ENCODE results near the gene MIEF1.

MIEF1 gene

DNA sequence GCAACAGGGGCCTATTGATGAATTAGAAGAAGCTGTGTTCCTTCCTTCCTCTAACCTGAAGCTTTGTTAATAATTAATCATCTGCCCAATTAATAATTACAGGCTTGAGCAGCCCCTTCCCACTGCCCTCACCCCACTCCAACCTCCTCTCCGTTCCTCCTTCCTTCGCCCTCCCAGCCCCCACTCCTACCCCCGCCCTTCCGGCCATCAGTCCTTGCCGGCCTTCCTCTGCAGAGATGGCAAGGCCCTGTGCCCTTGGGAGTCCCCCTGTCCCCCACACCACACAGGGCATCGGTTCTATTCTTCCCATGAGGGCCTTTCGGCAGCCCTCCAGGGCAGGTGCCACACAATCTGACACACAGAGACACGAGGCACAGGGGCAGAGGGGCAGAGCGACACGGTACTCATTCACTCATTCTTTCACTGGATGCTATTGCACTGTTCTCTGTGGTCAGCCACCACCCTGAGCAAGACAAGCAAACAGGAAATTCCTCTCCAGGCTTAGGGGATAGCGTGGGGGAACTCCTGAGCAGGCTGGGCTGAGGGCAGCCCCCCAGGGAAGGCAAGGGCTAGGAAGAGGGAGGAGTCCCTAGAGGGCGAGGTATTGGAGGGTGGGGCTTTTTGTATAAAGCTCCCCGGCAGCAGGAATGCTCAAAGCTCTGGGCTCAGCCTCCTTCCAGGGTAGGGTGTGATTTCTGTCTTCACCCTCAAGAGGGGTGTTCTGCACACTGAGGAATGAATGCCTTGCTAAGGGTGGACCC is 30.5 kb upstream of the MIEF1 start:
- no peak for DNase-seq

DNA sequence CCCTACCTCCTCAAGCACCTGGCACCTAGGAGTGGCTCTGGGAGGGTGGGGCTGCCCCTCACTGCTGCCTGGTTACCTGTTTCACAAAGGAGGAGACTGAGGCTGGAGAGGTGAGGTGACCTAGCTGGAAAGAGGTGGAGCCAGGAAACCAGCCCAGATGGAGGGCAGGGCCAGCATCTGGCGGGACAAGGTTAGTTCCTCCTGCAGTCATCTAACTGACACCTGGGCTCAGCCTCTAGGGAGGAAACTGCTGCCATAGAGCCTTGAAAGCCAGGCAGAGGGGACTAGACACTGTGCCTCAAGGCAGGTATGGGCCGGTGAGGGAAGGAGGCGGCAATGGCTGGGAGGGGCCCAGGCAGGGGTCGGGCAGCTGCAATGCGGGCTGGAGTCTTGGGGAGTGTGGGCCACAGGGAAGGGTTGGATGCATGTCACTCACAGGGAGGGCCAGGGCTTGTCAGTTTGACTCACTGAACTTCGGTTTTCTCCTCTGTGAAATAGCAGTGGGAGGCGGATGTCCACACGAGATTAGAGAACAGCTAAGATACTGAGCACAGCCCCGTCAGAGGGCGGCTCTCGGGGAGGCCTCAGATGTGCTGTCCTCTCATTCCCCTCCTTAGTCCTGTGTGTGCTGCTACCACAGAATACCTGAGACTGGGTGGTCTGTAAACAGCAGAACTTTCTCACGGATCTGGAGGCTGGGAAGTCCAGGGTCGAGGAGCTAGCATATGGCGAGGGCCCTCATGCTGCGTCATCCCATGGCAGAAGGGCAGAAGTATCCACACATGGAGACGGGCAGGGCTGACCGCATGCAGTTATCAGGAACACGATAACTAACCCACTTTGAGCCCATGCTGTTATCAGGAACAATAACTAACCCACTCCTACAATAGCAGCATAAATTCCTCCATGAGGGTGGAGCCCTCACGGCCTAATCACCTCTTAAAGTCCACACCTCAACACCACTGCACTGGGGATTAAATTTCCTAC is 29.2 kb upstream of the MIEF1 start:
- DNase-seq: no peak

DNA sequence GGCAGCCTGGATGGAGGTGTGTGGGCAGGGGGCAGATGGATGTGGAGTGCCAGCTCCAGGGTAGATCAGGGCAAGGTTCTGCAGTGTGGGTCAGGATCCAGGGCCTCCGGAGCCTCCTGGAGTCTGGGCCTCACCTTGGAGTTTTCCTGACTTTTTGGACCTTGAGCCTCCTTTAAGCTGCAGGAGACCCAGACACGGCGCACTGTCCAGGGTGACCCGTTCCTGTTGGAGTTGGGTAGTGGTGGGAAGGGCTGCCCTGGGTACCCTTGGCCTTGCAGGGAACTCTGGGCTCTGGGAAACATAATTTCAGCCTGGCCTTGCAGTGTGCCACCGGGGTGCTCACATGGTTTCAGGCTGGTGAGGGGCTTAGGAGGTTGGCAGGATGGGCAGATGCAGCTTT is 28.2 kb upstream of the MIEF1 start:
- DNase-seq: no peak

DNA sequence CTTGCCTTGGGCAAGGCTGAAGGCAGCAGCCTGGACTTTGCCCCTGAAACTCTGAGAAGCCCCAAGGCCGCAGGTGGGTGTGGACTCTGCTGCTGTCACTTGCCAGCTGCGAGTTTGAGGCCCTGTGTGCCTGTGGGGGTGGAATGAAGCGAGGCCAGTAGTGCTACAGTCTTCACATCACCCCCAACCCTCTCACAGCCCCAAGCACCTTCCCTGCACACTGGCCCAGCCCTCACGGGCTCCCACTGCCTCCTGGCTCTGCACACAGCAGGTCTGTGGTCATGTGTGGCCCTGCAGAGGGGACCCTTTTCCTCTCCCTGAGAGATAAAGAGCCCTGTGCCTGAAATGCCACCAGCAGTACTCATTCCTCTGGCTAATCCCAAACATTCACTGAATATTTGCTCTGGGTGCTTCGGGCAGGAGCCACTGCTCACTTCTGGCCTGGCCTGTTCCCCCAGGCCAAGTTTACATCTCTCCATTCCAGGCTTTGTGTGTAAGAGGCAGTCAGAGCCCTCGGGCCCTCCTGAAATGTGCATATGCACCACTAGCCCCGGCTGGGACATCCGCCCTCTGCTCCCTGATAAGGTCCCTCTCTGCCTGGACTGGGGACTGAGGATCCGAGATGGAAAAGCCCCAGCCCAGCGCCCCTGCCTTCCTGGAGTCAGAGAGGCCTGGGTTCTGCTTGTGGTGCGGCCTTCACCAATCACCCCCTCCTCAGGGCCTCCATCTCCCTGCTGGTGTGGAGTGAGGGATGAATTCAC is 27.6 kb upstream of the MIEF1 start:
- DNase-seq: no peak

DNA sequence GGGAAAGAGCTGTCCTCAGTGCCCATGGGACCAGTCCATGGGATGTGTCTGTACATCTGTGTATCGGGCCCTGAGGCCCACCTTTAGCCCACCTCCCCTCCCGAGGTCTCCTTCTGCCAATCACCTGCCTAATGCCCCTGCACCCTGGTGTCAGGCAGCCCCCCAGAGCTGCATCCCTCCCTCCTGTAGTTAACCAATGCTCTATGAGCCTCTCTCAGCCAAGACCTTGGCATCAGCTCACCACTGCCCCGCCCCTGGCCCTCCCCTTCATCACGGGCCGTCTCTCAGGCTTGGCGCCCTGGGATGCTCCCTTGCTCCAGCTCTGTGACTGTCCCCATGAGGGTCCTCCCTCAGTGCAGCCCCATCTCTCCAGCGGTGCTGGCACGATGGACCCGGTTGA is 26.8 kb upstream of the MIEF1 start:
- DNase-seq: no peak

DNA sequence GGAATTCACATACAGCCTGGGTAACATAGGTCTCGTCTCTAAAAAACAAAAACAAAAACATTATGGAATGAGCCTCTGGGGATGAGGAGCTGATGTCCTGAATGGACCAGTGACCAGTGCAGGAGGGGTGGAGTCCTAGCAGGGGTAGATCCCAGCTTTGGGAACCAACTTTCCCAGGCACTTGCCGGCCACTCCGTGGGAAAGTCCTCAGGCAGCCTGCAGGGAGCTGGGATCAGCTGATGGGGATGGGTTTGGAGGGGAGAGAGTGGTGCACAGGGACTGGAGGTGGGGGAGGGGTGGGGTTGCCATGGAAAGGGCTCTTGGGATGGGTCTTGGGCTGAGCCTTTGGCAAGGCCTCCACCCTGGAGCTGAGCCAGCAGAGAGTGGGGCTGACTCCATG is 26.2 kb upstream of the MIEF1 start:
- no peak for DNase-seq

DNA sequence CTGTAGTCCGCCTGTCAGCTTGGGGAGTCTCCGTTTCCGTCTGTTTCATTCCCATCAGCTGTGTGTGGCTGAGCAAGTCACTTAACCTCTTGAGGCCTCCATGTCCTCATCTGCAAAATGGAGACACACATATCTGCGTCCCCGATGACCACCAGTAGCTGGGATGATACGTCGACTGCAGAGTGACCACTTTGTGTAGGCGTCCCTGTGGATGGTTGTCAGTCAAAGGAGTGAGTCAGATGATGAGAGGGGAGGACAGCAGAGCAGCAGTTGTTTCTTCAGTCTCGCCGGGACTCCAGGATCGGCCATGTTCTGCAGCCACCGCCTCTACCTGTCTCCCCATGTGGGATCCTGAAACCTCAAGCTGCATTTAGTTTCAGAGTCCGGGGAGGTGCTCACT is 25.4 kb upstream of the MIEF1 start:
- no peak for DNase-seq

DNA sequence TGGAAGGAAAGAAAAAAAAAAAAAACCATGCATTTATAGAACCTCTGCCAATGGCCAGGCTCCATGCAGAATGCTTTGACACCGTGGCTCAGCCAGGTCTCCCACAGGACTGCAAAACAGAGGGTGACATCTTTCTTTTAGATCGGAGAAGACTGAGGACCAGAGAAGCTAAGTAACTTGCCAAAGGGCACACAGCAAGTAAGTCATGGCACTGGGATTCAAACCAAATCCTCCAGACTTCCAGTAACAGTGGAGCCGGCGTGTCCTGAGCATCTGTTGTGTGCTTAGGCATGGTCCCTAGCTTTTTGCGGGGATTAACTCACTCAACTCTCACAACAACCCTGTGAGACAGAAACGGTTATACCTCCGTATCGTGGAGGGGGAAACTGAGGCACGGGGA is 24.5 kb upstream of the MIEF1 start:
- no peak for DNase-seq

DNA sequence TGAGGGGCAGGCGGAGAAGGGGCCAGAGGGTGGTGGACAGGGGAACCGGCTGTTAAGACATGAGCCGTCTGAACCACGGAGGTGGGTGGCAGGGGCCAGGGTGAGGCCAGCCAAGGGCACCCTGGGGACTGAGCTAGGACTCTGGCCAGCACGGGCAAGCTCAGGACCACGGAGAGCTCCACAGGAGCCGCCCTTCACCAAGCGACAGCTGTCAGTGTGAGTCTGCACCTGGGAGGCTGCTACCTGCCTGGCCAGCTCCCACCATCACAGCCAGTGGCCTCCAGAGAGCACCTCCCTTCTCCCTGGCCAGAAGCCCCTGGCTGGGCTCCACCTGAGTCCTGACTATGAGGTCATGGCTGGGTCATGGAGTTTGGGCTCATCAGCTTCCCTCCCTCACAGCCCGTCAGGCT is 23.6 kb upstream of the MIEF1 start:
- no peak for DNase-seq

DNA sequence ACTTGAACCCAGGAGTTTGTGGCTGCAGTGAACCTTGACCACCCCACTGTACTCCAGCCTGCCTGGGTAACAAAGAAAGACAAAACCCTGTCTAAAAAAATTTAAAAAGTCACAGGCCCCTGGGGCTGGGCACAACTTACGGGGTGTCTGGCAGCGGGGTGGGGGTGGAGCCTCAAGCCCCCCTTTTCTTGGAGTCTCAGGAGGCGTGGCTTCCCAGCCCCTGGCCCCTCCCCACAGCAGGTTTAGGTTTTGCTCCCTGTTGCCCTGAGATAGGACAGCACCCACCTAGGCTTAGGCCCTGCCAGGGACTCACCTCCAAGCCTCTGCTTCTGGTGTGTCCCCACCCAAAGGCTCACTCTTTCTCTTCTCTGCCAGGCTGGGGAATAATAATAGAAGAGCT is 22.8 kb upstream of the MIEF1 start:
- no peak for DNase-seq

DNA sequence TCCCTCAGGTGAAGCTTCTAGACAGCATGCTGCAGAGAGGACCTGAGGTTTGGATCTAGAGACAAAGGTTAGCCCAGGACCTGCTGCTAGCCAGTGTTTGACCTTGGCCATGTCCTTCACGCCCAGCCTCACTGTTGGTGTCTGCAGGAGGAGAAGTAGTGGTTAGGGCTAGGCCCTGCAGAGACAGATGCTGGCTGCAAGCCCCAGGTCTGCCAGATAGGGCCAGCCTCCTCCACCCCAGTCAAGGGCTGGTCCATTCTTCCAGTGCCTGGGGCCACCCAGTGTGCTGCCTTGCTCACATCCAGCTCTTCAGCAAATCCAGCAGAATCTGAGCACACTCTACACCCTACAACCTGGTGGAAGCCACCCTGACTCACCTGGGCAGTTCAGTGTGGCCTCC is 21.5 kb upstream of the MIEF1 start:
- DNase-seq: no peak

DNA sequence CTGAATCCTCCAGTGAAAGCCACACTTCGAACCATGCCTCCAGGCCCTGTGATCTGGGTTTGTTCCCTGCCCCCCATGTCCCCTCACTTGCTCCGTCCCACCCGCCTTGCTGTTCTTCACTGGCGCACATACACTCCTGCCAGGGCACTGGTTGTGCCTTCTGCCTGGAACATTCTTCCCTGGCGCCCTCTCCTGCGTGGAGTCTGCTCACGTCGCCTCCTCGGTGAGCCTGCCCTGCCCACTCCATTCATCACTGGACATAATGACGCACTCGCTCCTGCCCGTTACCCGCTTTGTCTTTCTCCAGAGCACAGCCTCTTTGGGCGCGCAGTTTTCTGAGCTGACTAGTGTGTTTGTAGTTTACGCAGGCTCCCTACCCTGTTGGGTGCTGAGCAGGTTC is 21.0 kb upstream of the MIEF1 start:
- no peak for DNase-seq

DNA sequence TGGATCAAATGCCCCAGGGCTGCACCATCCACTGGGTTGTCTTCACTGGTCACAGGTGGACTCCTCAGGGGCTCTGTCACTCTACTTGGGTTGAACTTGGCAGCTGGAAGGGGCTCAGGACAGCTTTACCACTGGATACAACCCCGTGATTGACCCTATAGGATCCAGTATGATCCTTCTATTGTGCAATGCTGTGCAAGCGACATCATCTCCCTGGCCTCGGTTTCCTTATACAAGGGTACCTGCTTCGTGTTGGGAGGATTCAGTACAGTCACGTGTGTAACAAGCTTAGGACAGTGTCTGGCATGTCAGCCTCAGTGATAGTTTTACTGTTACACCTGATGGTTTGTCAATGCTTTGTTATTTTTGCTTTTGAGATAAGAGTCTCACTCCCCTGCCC is 20.5 kb upstream of the MIEF1 start:
- DNase-seq: no peak

DNA sequence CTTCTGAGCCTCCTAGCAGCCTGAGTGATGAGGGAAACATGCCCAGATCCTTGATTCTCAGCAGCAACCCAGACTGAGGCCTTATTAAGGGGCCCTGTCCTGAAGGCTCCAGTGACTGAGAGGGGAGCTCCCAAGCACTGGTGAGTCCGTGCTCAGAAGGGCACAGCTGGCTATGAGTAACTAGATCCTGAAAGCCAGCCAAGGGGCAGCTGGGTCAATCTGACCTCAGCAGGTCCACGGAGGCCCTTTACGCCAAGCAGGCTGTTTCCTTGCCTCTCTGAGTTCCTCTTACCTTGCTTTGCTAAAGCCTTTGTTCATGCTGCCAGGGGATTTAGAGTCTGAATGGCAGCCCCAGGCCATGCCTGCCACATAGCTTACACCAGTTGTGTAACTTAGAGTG is 19.3 kb upstream of the MIEF1 start:
- DNase-seq: no peak

DNA sequence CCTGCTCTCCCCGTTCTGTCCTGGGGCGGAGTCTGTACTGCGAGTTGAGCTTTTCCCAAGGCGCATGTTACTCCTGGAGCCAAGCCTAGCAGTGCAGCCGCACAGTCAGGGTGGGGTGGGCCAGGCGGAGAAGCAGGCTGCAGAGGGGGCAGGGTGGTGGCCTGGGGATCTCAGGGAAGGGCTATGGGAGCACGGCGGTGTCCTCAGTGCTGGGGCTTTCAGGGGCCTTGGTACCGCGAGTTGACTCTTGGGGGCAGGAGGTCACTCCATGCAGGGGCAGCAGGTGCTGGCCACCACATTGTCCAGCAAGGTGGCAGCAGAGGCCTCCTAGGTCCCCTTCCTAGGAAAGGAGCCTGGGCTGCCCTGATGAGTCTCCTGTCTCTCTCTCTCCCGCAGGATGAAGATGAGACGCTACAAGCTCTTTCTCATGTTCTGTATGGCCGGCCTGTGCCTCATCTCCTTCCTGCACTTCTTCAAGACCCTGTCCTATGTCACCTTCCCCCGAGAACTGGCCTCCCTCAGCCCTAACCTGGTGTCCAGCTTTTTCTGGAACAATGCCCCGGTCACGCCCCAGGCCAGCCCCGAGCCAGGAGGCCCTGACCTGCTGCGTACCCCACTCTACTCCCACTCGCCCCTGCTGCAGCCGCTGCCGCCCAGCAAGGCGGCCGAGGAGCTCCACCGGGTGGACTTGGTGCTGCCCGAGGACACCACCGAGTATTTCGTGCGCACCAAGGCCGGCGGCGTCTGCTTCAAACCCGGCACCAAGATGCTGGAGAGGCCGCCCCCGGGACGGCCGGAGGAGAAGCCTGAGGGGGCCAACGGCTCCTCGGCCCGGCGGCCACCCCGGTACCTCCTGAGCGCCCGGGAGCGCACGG is 14.9 kb upstream of the MIEF1 start:
- no peak for DNase-seq

DNA sequence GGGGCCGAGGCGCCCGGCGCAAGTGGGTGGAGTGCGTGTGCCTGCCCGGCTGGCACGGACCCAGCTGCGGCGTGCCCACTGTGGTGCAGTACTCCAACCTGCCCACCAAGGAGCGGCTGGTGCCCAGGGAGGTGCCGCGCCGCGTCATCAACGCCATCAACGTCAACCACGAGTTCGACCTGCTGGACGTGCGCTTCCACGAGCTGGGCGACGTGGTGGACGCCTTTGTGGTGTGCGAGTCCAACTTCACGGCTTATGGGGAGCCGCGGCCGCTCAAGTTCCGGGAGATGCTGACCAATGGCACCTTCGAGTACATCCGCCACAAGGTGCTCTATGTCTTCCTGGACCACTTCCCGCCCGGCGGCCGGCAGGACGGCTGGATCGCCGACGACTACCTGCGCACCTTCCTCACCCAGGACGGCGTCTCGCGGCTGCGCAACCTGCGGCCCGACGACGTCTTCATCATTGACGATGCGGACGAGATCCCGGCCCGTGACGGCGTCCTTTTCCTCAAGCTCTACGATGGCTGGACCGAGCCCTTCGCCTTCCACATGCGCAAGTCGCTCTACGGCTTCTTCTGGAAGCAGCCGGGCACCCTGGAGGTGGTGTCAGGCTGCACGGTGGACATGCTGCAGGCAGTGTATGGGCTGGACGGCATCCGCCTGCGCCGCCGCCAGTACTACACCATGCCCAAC is 14.1 kb upstream of the MIEF1 start:
- no peak for DNase-seq

DNA sequence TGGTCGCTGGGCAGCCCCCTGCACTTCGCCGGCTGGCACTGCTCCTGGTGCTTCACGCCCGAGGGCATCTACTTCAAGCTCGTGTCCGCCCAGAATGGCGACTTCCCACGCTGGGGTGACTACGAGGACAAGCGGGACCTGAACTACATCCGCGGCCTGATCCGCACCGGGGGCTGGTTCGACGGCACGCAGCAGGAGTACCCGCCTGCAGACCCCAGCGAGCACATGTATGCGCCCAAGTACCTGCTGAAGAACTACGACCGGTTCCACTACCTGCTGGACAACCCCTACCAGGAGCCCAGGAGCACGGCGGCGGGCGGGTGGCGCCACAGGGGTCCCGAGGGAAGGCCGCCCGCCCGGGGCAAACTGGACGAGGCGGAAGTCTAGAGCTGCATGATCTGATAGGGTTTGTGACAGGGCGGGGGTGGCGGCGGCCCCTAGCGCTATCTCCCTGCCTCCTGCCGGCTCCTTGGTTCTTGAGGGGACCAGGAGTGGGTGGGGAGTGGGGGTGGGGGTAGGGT is 13.5 kb upstream of the MIEF1 start:
- no peak for DNase-seq

DNA sequence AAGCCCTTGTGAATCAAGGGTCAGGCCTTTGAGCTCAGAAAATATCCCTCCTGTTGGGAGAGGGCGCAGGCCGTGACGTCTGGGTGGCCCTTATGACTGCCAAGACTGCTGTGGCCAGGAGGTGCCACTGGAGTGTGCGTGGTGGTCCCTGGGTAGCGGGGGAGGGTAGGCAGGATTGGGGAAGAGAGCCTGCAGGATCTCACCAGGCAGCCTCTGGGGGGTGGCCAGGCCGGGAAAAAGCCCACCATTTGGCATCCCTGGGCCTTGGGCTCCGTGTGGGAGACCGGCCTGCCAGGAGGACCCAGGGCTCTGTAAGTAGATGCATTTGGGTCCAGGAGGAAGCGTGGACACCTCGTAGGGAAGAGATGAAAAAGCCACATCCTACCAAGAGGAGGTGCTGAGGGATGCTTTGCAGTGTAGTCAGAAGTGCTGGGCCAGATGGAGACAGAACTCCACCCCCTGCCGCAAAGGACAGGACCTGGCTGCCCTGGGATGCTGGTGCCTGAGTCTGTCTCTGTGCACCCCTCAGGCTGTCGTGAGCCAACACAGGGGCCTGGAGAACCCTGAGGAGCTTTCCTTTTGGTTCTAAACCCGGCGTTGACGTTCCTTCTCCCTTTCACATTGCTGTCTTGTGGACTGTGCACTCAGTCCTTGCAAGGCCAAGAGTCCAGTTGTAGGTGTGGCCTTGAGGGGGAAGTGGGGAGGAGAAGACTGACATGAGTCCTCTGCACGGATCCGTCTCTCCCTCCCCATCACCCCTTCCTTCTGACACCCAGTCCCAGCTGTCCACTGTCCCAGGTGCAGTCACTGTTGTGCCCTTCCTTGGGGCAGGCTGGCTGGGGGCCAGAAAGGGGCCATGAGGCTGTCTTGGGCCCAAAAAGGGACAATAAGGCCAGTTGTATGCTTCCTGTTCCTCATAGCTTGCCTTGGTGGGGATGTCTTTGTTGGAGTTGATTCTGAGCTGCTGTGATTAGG is 12.7 kb upstream of the MIEF1 start:
- DNase-seq: no peak

DNA sequence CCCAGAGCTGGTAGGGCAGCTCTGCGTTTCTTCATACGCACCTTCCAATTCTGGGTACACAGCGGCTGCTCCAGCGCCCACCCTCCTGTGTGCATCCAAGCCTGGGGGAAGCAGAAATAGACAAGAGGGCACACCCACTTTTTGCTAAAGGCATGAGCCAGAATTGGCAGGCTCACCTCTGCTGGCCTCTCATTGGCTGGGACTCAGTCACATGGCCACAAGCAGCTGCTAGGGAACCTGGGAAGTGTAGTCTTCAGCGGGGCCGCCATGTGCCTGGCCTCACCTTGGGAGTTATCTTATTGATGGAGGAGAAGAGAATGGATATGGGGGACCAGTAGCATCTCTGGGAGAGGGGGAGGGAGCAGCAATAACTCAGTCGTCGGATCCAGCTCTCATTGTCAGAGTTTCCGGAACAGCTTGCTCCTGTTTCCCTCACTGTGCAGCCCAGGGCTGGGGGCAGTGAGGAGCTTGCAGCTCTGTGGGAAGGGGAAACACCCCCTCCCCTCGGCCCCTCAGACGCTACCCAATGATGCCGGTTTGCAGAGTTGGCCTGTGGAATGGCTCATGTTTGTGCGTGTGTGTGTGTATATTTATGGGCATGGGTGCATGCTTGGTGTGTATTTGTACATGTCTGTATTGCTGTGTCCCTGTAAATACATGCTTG is 11.8 kb upstream of the MIEF1 start:
- peak; percentile 88 for DNase-seq
